PFSK-1 (cell line): ENCODE measurements around the gene TMEM86A.

ENCODE experiments used
- POLR2AphosphoS5 ChIP-seq: IDR thresholded peaks from 2 replicates; pipeline ENCODE4 v1.6.1; 2012; ENCODE audit warnings: low read depth, mild to moderate bottlenecking, control low read depth, low read length, moderate library complexity
- SIN3A ChIP-seq: IDR thresholded peaks from 2 replicates; pipeline ENCODE4 v1.6.1; 2012; ENCODE audit warnings: mild to moderate bottlenecking, low read length, moderate library complexity, borderline replicate concordance; ENCODE audit not compliant: insufficient read depth
- TAF1 ChIP-seq: IDR thresholded peaks from 2 replicates; pipeline ENCODE4 v1.6.1; 2012; ENCODE audit warnings: low read length, control low read depth, borderline replicate concordance; ENCODE audit not compliant: insufficient read depth
- TF ChIP-seq, protein P1 (sequence below), 2 experiments: IDR thresholded peaks; 2 replicates each; pipeline versions ENCODE4 v1.6.1 to v1.8.0; 2011 to 2012; ENCODE audit warnings: low read depth in 2 of 2, low read length in 2 of 2, control low read depth in 1 of 2, inconsistent platforms in 1 of 2, mild to moderate bottlenecking in 1 of 2, moderate library complexity in 1 of 2; ENCODE audit not compliant: insufficient read depth in 1 of 2

DNA sequence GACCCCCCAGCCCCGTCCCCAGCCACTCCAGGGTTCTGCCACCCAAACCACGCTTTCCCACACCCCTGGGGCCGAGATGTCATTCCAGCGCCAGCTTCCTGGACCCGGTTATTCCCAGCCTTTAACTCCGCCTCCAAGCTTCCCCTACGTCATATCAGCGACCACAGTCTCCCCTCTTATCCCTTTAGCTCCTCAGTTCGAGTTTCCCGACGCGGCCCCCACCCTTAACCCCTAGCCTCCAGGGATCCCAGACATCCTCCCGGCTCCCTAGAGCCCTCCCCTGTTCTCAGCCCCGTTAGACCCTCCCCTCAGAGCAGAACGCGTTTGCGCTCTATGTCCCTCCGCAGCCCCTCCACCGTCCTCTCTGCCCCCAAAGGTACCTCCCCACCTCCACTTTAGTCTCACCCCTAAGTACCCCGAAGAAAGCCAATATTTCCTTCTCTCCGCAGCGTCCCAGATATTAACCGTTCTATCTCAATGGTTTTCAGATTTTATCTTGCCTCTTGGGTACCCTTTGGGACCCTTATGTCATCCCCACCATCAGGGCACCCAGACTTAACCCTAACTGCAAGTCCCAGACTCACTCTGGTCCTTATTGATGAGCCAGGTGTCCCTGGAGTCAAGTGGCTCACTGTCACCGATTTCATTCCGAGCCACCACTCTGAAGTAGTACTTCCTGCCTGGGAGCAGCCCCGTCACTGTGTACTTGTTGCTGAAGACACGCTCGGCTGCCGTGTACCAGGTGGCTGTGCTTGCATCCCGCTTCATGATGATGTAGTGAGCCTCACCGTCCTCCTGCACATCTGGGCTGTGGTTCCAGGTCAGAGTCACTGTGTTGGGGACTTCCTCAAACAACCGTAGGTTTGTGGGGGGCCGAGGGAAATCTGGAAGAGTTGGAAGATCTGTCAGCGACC lies 8.0 kb downstream of the TMEM86A start:
- TF ChIP-seq, protein P1, sequence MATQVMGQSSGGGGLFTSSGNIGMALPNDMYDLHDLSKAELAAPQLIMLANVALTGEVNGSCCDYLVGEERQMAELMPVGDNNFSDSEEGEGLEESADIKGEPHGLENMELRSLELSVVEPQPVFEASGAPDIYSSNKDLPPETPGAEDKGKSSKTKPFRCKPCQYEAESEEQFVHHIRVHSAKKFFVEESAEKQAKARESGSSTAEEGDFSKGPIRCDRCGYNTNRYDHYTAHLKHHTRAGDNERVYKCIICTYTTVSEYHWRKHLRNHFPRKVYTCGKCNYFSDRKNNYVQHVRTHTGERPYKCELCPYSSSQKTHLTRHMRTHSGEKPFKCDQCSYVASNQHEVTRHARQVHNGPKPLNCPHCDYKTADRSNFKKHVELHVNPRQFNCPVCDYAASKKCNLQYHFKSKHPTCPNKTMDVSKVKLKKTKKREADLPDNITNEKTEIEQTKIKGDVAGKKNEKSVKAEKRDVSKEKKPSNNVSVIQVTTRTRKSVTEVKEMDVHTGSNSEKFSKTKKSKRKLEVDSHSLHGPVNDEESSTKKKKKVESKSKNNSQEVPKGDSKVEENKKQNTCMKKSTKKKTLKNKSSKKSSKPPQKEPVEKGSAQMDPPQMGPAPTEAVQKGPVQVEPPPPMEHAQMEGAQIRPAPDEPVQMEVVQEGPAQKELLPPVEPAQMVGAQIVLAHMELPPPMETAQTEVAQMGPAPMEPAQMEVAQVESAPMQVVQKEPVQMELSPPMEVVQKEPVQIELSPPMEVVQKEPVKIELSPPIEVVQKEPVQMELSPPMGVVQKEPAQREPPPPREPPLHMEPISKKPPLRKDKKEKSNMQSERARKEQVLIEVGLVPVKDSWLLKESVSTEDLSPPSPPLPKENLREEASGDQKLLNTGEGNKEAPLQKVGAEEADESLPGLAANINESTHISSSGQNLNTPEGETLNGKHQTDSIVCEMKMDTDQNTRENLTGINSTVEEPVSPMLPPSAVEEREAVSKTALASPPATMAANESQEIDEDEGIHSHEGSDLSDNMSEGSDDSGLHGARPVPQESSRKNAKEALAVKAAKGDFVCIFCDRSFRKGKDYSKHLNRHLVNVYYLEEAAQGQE (IDR thresholded peaks at IDR 0.05; ENCODE audit: insufficient read depth in 1 of 2, low read depth in 2 of 2, low read length in 2 of 2): no peak
- no peak for TF ChIP-seq TAF1
- TF ChIP-seq SIN3A: no peak
- TF ChIP-seq POLR2AphosphoS5: no peak
